ENCODE results near the gene VCAM1. TPM values are rescaled to one million over a fixed set of nuclear protein-coding genes. Genes with fewer than 3 reads are reported as not detected.

VCAM1 gene
- total RNA-seq, 1 experiment from 2014 or later: 0.07 TPM

- no peaks in the 10 kb centered on the region for H3K4me1 Mint-ChIP-seq
Measured at GRCh38 chr1:100773444-100773843, 53.9 kb downstream of the VCAM1 start.

More at GRCh38 chr1:100773444-100773843, 53.9 kb downstream of the VCAM1 start:
- no peaks in the 10 kb centered on the region for H3K4me1 ChIP-seq (ENCODE audit: insufficient read depth, low read length)
- no peak overlapping the region for H3T11ph ChIP-seq (ENCODE audit: low read length)
- no peak overlapping the region for H3K4ac ChIP-seq (ENCODE audit: low read depth, low read length)
- no peak overlapping the region for H3K23ac ChIP-seq (ENCODE audit: insufficient read length, low read depth, low read length)
- Mint-ChIP-seq H3K9me3 (no peaks in the 10 kb centered on the region; a peak in 1 of 5 replicates), H3K27me3 (ENCODE audit: low read depth) (no peaks in the 10 kb centered on the region), H3K27ac (no peak overlapping the region), H3K36me3 (ENCODE audit: insufficient read depth in 1 of 3, low read depth in 3 of 3) (no peaks in the 10 kb centered on the region), H3K4me3 (no peak overlapping the region)
- WGBS (ENCODE audit: extremely low coverage, insufficient read length, low lambda C conversion rate): no CpG with 5 or more reads among the region's 3 CpGs
- H2BK12ac ChIP-seq (ENCODE audit: insufficient read length, low read depth, low read length): no peak overlapping the region
- no peak overlapping the region for H2AFZ ChIP-seq (ENCODE audit: low read length)
- H2BK5ac ChIP-seq (ENCODE audit: insufficient read length, low read length): no peak overlapping the region
- no peaks in the 10 kb centered on the region for H3K9me3 ChIP-seq (ENCODE audit: control insufficient read depth, low read depth, low read length)
- H3K27me3 ChIP-seq (ENCODE audit: insufficient read depth, low read length): no peaks in the 10 kb centered on the region
- no peak overlapping the region for H3K18ac ChIP-seq (ENCODE audit: insufficient read length, low read depth, low read length)
- H3K23me2 ChIP-seq (ENCODE audit: insufficient read length, low read depth, low read length, poor library complexity, severe bottlenecking): no peaks in the 10 kb centered on the region
- no peak overlapping the region for H2BK120ac ChIP-seq (ENCODE audit: low read depth, low read length, poor library complexity, severe bottlenecking)
- H2BK15ac ChIP-seq (ENCODE audit: low read depth, low read length): no peak overlapping the region
- H3K9ac ChIP-seq (ENCODE audit: extremely low read depth, insufficient read length, low read length): no peak overlapping the region
- no peak overlapping the region for H3K4me2 ChIP-seq (ENCODE audit: insufficient read depth, insufficient read length, low read length)
- no peaks in the 10 kb centered on the region for H3K79me1 ChIP-seq (ENCODE audit: insufficient read depth, low read depth, low read length, poor library complexity, severe bottlenecking)
- no peak overlapping the region for H3K56ac ChIP-seq (ENCODE audit: insufficient read length, low read depth, low read length)
- H4K91ac ChIP-seq (ENCODE audit: insufficient read length, low read depth, low read length): no peak overlapping the region
- H4K20me1 ChIP-seq (ENCODE audit: control insufficient read depth, insufficient read depth, insufficient read length): no peaks in the 10 kb centered on the region
- H2BK20ac ChIP-seq (ENCODE audit: low read depth, low read length, poor library complexity, severe bottlenecking): no peak overlapping the region
- no peak for TF ChIP-seq CTCF (conservative IDR thresholded peaks at IDR 0.05)
- H3K79me2 ChIP-seq (ENCODE audit: insufficient read depth, low read length): no peaks in the 10 kb centered on the region
- no peak overlapping the region for H3K14ac ChIP-seq (ENCODE audit: insufficient read depth, low read length)
- H4K5ac ChIP-seq (ENCODE audit: insufficient read length, low read depth, low read length): no peak overlapping the region
- no peak overlapping the region for H4K8ac ChIP-seq (replicated peaks; ENCODE audit: insufficient read length, low read depth, low read length)
- DNase-seq: no peak
- no peak overlapping the region for H2AK5ac ChIP-seq (ENCODE audit: insufficient read length, low read length)
- H3K27ac ChIP-seq (ENCODE audit: insufficient read length, low read depth, low read length): no peak overlapping the region
